LNCAP (cell line): ENCODE measurements around the gene PET100.

Experiments
- TF ChIP-seq, protein P1 (sequence below): fragments of 450-650 bp; IDR thresholded peaks from 2 replicates; pipeline ENCODE4 v1.5.1; 2017; ENCODE audit warnings: mild to moderate bottlenecking

Gene PET100

DNA sequence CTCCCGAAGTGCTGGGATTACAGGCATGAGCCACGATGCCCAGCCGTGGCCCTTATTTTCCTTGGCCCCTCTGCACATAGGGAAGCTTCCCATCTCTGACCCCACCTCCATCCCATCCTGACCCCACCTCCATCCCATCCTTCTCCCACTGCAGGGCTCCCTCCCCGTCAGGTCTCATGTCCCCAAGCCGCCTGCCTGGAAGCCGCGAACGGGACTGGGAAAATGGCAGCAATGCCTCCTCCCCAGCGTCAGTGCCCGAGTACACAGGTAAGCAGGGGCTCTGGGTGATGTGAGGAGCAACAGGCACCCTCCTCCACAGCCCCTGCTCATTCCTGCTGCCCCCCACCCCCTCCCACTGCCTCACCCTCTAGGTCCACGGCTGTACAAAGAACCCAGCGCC, 12.4 kb upstream of the PET100 start:
- TF ChIP-seq, protein P1, sequence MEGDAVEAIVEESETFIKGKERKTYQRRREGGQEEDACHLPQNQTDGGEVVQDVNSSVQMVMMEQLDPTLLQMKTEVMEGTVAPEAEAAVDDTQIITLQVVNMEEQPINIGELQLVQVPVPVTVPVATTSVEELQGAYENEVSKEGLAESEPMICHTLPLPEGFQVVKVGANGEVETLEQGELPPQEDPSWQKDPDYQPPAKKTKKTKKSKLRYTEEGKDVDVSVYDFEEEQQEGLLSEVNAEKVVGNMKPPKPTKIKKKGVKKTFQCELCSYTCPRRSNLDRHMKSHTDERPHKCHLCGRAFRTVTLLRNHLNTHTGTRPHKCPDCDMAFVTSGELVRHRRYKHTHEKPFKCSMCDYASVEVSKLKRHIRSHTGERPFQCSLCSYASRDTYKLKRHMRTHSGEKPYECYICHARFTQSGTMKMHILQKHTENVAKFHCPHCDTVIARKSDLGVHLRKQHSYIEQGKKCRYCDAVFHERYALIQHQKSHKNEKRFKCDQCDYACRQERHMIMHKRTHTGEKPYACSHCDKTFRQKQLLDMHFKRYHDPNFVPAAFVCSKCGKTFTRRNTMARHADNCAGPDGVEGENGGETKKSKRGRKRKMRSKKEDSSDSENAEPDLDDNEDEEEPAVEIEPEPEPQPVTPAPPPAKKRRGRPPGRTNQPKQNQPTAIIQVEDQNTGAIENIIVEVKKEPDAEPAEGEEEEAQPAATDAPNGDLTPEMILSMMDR = no peak

DNA sequence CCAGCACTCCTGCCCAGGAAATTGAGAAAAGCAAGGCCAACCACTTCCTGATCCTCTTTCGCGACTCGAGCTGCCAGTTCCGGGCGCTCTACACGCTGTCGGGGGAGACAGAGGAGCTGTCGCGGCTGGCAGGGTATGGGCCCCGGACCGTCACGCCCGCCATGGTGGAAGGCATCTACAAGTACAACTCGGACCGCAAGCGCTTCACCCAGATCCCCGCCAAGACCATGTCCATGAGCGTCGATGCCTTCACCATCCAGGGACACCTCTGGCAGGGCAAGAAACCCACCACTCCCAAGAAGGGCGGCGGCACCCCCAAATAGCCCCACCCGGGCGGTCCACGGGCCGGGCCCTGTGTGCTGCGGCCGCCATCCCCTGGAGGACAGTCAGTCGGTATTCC, 11.9 kb upstream of the PET100 start:
- TF ChIP-seq, protein P1 = no peak

DNA sequence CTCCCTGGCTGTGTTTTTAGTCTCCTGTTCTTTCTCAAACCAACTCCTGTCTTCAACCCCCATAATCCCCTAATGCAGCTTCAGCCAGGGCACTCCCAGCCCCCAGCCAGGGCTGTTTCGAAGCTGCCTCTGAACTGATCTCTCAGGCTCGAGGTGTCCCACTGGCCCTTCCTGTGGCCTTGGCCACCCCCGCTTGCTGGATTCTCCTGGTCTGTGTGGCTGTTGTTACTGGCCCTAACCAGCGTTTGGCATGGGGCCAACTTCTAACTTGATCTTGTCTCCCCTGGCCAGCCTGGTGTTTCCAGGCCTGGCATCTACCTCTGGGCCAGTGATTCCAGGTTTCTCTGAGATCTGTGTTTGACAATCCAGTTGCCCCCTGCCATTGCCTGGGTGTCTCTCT, 11.2 kb upstream of the PET100 start:
- TF ChIP-seq, protein P1 = no peak

DNA sequence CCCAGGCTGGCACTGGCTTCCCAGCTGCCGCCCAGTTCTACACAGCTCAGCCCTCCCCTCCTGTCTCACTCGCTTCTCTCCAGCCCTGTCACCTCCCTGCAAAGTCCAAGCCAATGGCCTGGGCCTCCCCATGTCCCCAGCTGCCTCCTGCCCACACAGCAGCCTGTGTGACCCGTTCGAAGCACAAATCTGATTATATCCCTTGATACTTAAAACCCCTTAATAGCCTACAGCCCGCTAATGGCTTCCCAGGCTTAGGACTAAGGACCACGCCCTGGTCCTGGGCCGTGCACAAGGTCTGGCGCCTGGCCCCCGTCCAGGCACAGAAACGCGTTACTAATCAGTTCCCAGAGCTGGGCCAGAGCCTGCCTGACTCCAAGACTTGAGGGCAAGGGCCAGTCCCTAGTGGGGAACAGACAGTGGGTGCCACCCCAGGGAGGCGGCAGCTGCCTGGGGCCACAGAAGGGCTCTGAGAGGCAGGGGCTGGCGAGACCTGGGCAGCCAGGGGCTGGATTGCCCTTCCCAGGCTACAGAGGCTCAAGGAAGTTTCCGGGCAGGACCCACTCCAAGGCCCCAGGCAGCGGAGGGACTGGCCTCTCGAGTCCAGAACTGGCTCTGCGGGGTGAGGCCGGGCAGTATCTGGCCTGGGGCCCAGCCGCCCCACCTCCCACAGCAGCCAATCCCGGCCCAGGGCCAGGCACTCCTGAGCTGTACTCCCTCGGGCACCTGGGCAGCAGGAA, 10.7 kb upstream of the PET100 start:
- TF ChIP-seq, protein P1 = no peak

DNA sequence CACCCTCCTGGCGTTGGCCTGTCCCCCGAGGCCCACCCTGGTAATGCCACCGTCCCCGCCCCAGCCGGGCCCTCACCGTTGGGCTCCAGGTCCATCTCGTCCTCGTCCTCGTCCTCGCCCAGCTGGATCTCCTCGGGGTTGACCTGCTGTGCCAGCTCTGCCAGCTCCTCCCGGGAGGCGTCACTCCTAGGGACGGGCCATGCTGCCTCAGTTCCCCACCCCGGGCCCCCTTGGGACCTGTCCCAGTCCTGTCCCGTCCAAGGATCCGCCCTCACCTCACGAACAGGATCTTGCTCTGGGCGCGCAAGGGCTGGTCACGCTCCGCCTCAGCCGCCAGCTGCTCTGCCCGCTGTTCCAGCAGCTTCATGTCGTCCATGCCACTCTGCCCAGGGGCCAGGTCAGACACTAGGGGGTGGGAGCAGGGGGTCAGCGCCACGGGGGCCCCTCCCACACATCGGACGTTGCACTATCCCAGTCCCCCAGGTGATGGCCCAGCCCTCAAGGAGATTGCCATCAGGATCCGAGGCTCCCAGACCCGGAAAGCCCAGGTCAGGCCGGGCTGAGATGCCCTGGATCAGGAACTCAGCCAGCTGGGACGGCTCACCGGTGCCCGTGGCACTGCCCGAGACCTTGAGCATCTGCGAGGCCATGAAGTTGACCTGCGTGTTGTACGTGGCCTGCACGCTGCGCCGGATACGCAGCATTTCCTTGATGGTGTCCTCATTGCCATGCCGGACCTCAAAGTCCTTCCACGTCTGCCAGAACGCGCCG, 9.7 kb upstream of the PET100 start:
- TF ChIP-seq, protein P1 = no peak

DNA sequence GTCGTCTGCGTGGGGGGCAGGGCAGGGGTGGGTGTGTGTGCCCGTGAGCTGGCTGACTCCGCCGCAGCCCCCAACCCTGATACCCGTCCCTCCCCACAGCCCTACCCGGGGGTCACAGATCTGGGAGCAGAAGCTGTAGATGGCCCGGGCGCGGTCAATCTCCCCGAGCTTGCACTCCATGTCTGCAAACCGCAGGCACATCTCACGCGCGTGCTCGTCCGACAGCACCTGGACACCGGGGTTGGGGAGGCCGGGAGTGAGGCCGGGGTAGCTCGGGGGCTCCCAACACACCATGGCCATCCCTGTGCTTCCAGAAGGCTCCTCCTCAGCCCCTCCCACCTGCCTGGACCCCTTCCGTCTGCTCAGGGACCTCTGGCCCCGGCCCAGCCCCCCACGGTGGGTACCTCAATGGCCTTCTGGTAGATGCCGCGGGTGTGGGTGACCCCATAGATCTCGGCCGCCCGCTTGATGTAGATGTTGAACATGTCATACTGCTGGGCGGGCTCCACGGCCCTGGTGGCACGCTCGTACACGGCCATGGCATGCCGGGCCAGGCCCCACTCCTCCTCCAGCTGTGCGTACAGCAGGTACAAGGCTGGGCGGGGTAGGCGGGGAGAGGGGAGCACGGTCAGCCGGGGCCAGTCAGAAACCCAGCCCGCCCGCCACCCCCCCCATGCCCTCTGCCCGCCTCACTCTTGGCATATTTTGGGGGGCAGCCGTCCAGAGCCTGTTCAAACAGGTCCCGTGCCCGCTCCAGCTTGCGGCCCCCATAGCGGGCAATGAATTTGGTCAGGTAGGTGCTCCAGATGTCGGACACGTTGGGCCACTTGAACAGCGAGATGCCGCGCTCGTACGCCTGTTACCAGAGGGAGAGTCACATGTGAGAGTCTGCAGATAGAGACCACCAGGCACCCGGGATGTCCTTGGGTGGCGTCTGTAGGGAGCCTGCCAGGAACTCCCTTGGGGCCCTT, 8.9 kb upstream of the PET100 start:
- TF ChIP-seq, protein P1 = no peak
